Cerebellar cortex (tissue), 1 donor: ENCODE data around the gene CNKSR3.

Experiments
- DNase-seq: peaks from one replicate; pipeline ENCODE4 v3.0.0-alpha.2; 2015; ENCODE audit warnings: low spot score

Gene CNKSR3

DNA sequence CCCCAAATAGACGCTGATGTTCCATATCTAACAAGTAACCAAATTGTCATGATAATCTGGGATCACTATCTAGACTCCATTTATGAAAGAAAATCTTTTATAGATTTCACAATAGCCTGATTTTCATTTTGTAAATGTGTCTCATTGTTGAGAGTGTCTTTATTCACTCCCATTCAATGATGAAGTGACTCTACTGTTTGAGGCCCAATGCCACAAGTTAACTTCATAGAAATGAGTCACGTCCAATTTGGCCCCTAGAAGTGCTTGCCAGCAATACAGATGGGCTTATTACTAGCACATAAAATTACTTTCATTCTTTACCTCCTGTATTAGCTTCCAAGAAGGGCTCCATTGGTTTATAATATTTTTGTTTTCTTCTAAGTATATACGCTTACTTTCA, 160.2 kb downstream of the CNKSR3 start:
- DNase-seq: no peak

DNA sequence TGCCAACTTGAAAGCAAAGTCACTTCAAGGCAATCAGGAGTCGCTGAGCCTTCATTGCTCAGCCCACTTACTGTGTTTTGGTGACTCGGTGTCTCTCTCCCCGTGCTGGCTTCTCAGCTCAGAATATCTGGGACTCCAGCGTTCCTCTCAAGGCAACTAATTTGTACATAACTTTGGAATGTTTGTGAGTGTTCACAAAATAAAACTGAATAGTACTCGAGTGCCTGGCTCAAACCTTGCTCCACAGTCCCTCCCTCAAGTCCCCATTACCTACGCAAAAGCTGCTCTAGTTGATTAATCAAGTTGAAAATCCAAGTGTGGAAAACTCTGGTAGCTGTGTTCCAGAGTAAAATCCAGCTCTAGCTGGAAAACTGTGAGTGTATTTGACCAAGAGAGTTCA, 162.5 kb downstream of the CNKSR3 start:
- no peak for DNase-seq

DNA sequence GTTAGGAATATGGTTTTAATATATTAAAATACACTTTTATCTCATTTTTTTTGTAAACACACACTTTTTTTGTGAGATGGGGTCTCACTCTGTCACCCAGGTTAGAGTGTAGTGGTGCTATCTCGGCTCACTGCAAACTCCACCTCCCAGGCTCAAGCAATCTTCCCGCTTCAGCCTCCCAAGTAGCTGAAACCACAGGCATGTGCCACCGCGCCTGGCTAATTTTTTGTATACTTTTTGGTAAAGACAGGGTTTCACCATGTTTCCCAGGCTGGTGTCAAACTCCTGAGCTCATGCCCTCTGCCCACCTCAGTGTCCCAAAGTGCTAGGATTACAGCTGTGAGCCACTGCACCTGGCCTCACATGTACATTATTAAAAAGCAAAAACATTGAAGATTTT, 164.7 kb downstream of the CNKSR3 start:
- DNase-seq: no peak

DNA sequence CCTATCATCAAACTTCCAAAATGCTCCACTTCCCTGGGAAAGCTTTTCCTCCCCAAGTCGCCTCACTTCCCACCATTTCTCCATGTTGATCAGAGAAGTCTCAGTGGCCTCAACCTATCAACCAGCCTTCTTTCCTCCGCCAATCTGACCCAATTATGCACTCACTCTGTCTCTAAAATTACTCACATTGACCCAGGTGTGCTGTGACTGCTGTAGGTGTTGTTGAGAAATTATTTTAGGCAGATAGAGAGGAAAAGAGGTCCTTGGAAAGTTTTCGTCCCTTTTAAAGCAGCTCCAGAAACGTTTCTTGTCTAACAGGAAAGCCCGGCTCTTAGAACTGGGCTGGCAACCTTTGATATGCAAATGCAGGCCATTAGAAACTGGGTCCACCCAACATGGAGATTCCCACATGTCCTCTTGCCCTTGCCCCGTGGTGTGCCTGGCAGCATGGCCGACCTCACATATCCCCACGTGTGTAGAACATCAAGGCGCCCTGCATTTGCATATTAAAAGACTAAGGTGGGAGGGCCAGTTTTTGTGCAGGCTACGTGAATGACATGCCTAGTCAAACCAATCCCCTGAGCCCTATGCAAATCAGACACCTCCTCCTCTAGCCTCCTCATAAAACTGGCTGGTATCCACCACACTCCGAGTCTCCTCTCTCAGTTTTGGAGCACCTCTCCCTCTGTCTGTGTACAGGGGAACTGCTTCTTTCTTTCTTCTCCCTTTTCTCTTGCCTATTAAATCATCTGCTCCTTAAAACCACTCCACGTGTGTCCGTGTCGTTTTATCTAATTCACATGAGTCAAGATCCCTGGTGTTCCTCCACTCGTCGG, 166.8 kb downstream of the CNKSR3 start:
- DNase-seq: no peak

DNA sequence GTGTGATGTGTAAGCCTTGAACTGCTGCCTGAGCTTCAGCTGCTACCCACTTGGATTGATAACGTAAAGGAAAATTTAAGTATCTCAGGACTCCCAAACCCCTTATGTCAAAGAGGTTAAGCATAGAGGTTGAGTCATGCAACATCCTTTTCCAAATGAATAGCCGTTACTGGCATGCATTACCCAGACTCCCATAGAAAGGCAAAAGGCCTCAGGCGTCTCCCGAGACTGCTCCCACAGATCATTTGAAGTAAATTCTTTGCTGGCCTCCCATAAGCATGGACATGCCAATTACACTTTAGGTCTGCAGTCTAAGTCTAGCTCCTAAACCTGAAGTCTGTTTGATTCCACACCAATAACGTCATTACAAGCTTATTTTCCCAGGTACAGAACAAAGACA, 168.6 kb downstream of the CNKSR3 start:
- DNase-seq: no peak

DNA sequence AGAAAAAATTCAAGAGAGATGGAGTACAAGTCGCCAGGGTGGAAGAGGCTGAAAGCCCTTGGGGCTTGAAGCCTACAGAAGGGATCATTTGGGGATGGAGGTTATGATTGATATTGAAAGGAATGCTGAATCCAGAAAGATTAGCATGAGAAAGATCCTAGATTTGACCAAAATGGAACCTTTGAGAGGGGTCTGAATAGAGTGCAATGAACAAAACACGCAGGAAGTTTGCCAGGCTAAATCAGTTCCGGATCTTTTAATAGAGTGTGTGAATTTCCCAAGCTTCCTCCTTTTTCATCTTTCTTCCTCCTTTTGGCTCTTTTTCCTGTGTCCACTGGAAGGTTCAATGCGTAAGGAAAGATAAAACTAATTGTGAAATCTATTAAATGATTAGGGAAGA, 169.1 kb downstream of the CNKSR3 start:
- DNase-seq: no peak
